ENCODE data around the gene SKAP1.

GRCh38 chr17:48181653-48182052, 248.4 kb downstream of the SKAP1 start:
- TF ChIP-seq CTCF (IDR thresholded peaks at IDR 0.05): no peak
- no peak for TF ChIP-seq POLR2A (IDR thresholded peaks at IDR 0.05)
- TF ChIP-seq POLR2AphosphoS5 (IDR thresholded peaks at IDR 0.05): no peak

Measured in gastroesophageal sphincter (tissue), 3 donors.